SH-SY5Y (cell line): ENCODE results near the gene TTLL7.

Source experiments
- GATA2 ChIP-seq: IDR thresholded peaks from 2 replicates; pipeline ENCODE4 v1.6.1; 2011; ENCODE audit warnings: mild to moderate bottlenecking, low read depth, low read length
- GATA3 ChIP-seq: IDR thresholded peaks from 2 replicates; pipeline ENCODE4 v1.6.1; 2011; ENCODE audit warnings: low read depth, mild to moderate bottlenecking, low read length, moderate library complexity

Gene TTLL7

GRCh38 chr1:84006591-84006990, 7.7 kb upstream of the TTLL7 start:
- no peak for TF ChIP-seq GATA2
- TF ChIP-seq GATA3 = no peak

- TF ChIP-seq GATA3 = no peak
- no peak for TF ChIP-seq GATA2
These were observed 2.6 kb upstream of the TTLL7 start for GRCh38 chr1:84001501-84001900.

- TF ChIP-seq GATA2 (no peak), GATA3 (no peak)
These were observed 2.1 kb upstream of the TTLL7 start for GRCh38 chr1:84000954-84001495.

GRCh38 chr1:84000196-84000885, 1.4 kb upstream of the TTLL7 start:
- TF ChIP-seq GATA3 = no peak
- no peak for TF ChIP-seq GATA2

GRCh38 chr1:83999316-83999819, 436 bp upstream of the TTLL7 start:
- TF ChIP-seq GATA2 = peak; percentile 49
- TF ChIP-seq GATA3 = no peak

GRCh38 chr1:83998205-83998497, 781 bp downstream of the TTLL7 start:
- no peak for TF ChIP-seq GATA3
- TF ChIP-seq GATA2 = peak; percentile 12; the same call in 1 of the 2 replicates

GRCh38 chr1:83997631-83998030, 1.3 kb downstream of the TTLL7 start:
- no peak for TF ChIP-seq GATA2
- TF ChIP-seq GATA3 = no peak

GRCh38 chr1:83996621-83997020, 2.3 kb downstream of the TTLL7 start:
- TF ChIP-seq GATA3 (no peak), GATA2 (no peak)

GRCh38 chr1:83996191-83996590, 2.7 kb downstream of the TTLL7 start:
- no peak for TF ChIP-seq GATA3
- TF ChIP-seq GATA2 = no peak

GRCh38 chr1:83995649-83996048, 3.3 kb downstream of the TTLL7 start:
- no peak for TF ChIP-seq GATA3
- TF ChIP-seq GATA2 = no peak

- no peak for TF ChIP-seq GATA3
- TF ChIP-seq GATA2 = no peak
These were observed 4.8 kb downstream of the TTLL7 start for GRCh38 chr1:83994111-83994510.

GRCh38 chr1:83990734-83991133, 8.2 kb downstream of the TTLL7 start:
- TF ChIP-seq GATA3 (no peak), GATA2 (no peak)

- TF ChIP-seq GATA3 (no peak), GATA2 (no peak)
These were observed 13.9 kb downstream of the TTLL7 start for GRCh38 chr1:83985048-83985447.

GRCh38 chr1:83978056-83978455, 20.9 kb downstream of the TTLL7 start:
- TF ChIP-seq GATA2 (no peak), GATA3 (no peak)

GRCh38 chr1:83976920-83977319, 22.0 kb downstream of the TTLL7 start:
- TF ChIP-seq GATA3 (no peak), GATA2 (no peak)
